A549 (cell line): ENCODE results near the gene ZNF436. TPM values are rescaled to one million over a fixed set of nuclear protein-coding genes. Genes with fewer than 3 reads are reported as not detected.
A peak's percentile ranks its signal among the peaks of the same experiment; 100 is the strongest.

Experiments used
- ATAC-seq, 2 experiments: fragments of 200-7000 bp in 1 of 2; fragments of >200 bp in 1 of 2; cut with Nextera tagmentation in 1 of 2; cut with Tn5 transposase in 1 of 2; 3 replicates each; pipeline versions ENCODE4 v1.8.0 to v1.9.1; 2018 to 2020; ENCODE audit warnings: mild to moderate bottlenecking in 1 of 2, moderate library complexity in 1 of 2
- CTCF ChIA-PET: fragments of 300-600 bp; sonication (Branson Sonifier 250); formaldehyde crosslinking; extraction: SDS; loops from one replicate; lab custom pipeline; 2021; ENCODE audit warnings: antibody characterized with exemption, inconsistent platforms; lab: Yijun Ruan, JAX
- POLR2A ChIA-PET: fragments of 350-600 bp; formaldehyde crosslinking; extraction: SDS; loops from one replicate; lab custom pipeline; 2021; ENCODE audit warnings: antibody characterized with exemption, inconsistent platforms; lab: Yijun Ruan, JAX
- DNase-seq, 2 experiments: peaks; one replicate each; pipeline versions ENCODE4 v3.0.0 to v3.0.0-alpha.2; 2011 to 2016; ENCODE audit warnings: low read depth in 1 of 2, low spot score in 1 of 2
- FAIRE-seq: peaks from 2 replicates; lab custom pipeline; 2011; peaks lifted over from hg19 to GRCh38; lab: Jason Lieb, UNC
- H3K27ac ChIP-seq, 2 experiments: fragments of >200 bp; sonication (Bioruptor Twin); formaldehyde crosslinking; 3 replicates each; pipeline ENCODE4 v1.5.1; 2016 to 2017
- H3K4me1 ChIP-seq: fragments of >200 bp; sonication (Bioruptor Twin); formaldehyde crosslinking; 3 replicates; pipeline ENCODE4 v1.6.1; 2016
- H3K4me2 ChIP-seq: fragments of >200 bp; sonication (Bioruptor Twin); formaldehyde crosslinking; 3 replicates; pipeline ENCODE4 v1.6.1; 2016
- H3K4me3 ChIP-seq: fragments of >200 bp; sonication (Bioruptor Twin); formaldehyde crosslinking; 3 replicates; pipeline ENCODE4 v1.5.1; 2016
- H3K9me3 ChIP-seq: fragments of >200 bp; sonication (Bioruptor Twin); formaldehyde crosslinking; 3 replicates; pipeline ENCODE4 v1.6.1; 2016
- BHLHE40 ChIP-seq: IDR thresholded peaks from 2 replicates; pipeline ENCODE4 v1.6.1; 2012; ENCODE audit warnings: low read depth, low read length, inconsistent platforms
- CBX8 ChIP-seq: fragments of 200-600 bp; sonication (generic); IDR thresholded peaks from 2 replicates; pipeline ENCODE4 v1.6.1; 2016
- CEBPB ChIP-seq, 2 experiments: fragments of >200 bp in 1 of 2; sonication (Bioruptor Twin) in 1 of 2; formaldehyde crosslinking in 1 of 2; IDR thresholded peaks; 2 replicates each; pipeline ENCODE4 v1.6.1; 2012 to 2016
- CHD2 ChIP-seq: fragments of 150-350 bp; IDR thresholded peaks from 2 replicates; pipeline ENCODE4 v1.6.1; 2014; ENCODE audit warnings: low read length; ENCODE audit not compliant: partially characterized antibody
- EHMT2 ChIP-seq: fragments of 200-600 bp; sonication (generic); IDR thresholded peaks from 2 replicates; pipeline ENCODE4 v1.6.1; 2016; ENCODE audit warnings: antibody characterized with exemption, low read depth, mild to moderate bottlenecking, moderate library complexity
- ESRRA ChIP-seq: fragments of 150-350 bp; IDR thresholded peaks from 2 replicates; pipeline ENCODE4 v1.6.1; 2014; ENCODE audit warnings: mild to moderate bottlenecking, low read length, borderline replicate concordance
- FOXS1 ChIP-seq: fragments of 250-450 bp; sonication (Bioruptor Pico); IDR thresholded peaks from 2 replicates; pipeline ENCODE4 v1.5.0; 2020; ENCODE audit warnings: mild to moderate bottlenecking, moderate library complexity
- HEYL ChIP-seq: fragments of 250-450 bp; sonication (Bioruptor Pico); IDR thresholded peaks from 2 replicates; pipeline ENCODE4 v1.8.0; 2021; ENCODE audit warnings: mild to moderate bottlenecking, moderate library complexity
- HOXB5 ChIP-seq: fragments of 250-450 bp; sonication (Bioruptor Pico); IDR thresholded peaks from 2 replicates; pipeline ENCODE4 v1.5.0; 2020; ENCODE audit warnings: mild to moderate bottlenecking, moderate library complexity
- JUN ChIP-seq, 2 experiments: fragments of >200 bp; sonication (Bioruptor Twin); formaldehyde crosslinking; IDR thresholded peaks; 2 replicates in 1 of 2; 3 replicates in 1 of 2; pipeline ENCODE4 v1.6.1; 2016 to 2017
- KDM5A ChIP-seq: fragments of 200-600 bp; sonication (generic); IDR thresholded peaks from 2 replicates; pipeline ENCODE4 v1.6.1; 2016; ENCODE audit warnings: antibody characterized with exemption, mild to moderate bottlenecking
- MAZ ChIP-seq: fragments of 150-350 bp; IDR thresholded peaks from 2 replicates; pipeline ENCODE4 v1.6.1; 2014; ENCODE audit warnings: antibody characterized with exemption, low read depth, low read length, borderline replicate concordance
- NPAS2 ChIP-seq: fragments of 250-450 bp; sonication (Bioruptor Pico); IDR thresholded peaks from 2 replicates; pipeline ENCODE4 v1.8.0; 2022; ENCODE audit warnings: mild to moderate bottlenecking, moderate library complexity, borderline replicate concordance
- NR3C1 ChIP-seq: fragments of >200 bp; sonication (Bioruptor Twin); formaldehyde crosslinking; IDR thresholded peaks from 3 replicates; pipeline ENCODE4 v1.6.1; 2017
- PHF8 ChIP-seq: fragments of 200-600 bp; sonication (generic); IDR thresholded peaks from 2 replicates; pipeline ENCODE4 v1.6.1; 2016; ENCODE audit warnings: low read depth, mild to moderate bottlenecking, antibody characterized with exemption, moderate library complexity, borderline replicate concordance
- RCOR1 ChIP-seq: fragments of 150-350 bp; IDR thresholded peaks from 2 replicates; pipeline ENCODE4 v1.6.1; 2014; ENCODE audit warnings: antibody characterized with exemption, low read length, low read depth
- ZC3H11A ChIP-seq: fragments of 450-650 bp; IDR thresholded peaks from 2 replicates; pipeline ENCODE4 v1.6.1; 2014; ENCODE audit warnings: antibody characterized with exemption, mild to moderate bottlenecking
- ZFP36 ChIP-seq: fragments of 450-650 bp; IDR thresholded peaks from 2 replicates; pipeline ENCODE4 v1.6.1; 2014; ENCODE audit warnings: borderline replicate concordance; ENCODE audit not compliant: partially characterized antibody
- WGBS: methylation state at CpG from one replicate; pipeline ENCODE4 v1.1.6; 2017; ENCODE audit errors: missing lambda C conversion rate; 5-methylcytosine and 5-hydroxymethylcytosine counted together
- polyA plus RNA-seq, 4 experiments: library from polyadenylated mRNA; depleted of rRNA in 3 of 4; stranded (reverse); fragments of >200 nt; fragmentation: RNase III in 1 of 4; extraction: RNeasy Plus Mini Kit Qiagen cat#74134 plus additional on column Dnase treatment in 1 of 4; gene quantifications; 2 replicates in 3 of 4; 3 replicates in 1 of 4; pipeline ENCODE4 v1.2.3, GENCODE V29; 2011 to 2017
- TF ChIP-seq, protein P1 (sequence below): fragments of 250-450 bp; sonication (Bioruptor Pico); IDR thresholded peaks from 2 replicates; pipeline ENCODE4 v1.5.0; 2021; ENCODE audit warnings: mild to moderate bottlenecking, moderate library complexity, borderline replicate concordance
- TF ChIP-seq, protein P2 (sequence below): IDR thresholded peaks from 2 replicates; pipeline ENCODE4 v1.6.1; 2012
- TF ChIP-seq, protein P3 (sequence below): IDR thresholded peaks from 2 replicates; pipeline ENCODE4 v1.6.1; 2012; ENCODE audit warnings: low read depth, borderline replicate concordance
- TF ChIP-seq, protein P4 (sequence below): fragments of 200-600 bp; sonication (generic); IDR thresholded peaks from 2 replicates; pipeline ENCODE4 v1.6.1; 2016; ENCODE audit warnings: antibody characterized with exemption, mild to moderate bottlenecking, moderate library complexity
- TF ChIP-seq, protein P5 (sequence below): IDR thresholded peaks from 2 replicates; pipeline ENCODE4 v1.6.1; 2012
- TF ChIP-seq, protein P6 (sequence below): fragments of 450-650 bp; IDR thresholded peaks from 2 replicates; pipeline ENCODE4 v1.6.1; 2014; ENCODE audit warnings: antibody characterized with exemption

Gene ZNF436
- polyA plus RNA-seq, 2 of the 4 experiments (the other 2 are of a cell fraction): 4.7 to 7.5 TPM

DNA sequence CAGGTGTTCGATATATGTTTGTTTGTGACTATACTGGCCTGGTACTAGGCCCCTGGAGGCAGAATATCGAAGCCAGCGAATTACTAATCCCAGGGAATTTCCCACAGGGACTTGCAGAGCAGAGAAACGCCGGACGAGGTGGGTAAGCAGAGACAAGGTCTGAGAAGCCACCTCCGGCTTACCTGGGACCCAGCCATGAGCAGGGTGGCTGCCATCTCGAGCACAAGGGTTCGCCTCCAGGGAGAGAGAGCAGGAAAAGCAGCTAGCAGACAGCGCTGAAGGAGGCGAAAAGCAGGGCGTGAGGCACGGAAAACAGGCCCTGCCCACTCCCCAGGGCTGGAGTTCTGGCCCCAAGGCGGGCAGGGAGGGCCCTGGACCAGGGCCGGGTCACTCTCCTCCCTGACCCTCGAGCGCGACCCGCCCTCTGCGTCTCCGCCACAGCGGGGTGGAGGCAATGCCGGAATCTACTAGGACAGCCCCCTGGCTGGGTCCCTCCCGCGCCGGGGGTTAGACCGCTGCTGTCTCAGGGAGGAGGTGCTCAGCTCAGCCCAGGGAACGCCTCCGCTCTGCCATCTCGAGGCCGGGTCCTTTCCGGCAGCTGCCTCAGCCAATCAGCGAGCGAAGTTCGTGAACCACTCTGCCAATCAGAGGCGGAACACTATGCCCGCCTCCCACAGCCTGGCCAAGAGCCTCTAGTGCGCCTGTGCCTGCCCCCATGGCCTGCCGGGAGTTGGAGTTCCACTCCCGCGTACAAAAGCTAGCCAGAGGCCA is 1.7 kb downstream of the ZNF436 start (continued):
- no peak for TF ChIP-seq JUN (IDR thresholded peaks at IDR 0.05)
- TF ChIP-seq, protein P1, sequence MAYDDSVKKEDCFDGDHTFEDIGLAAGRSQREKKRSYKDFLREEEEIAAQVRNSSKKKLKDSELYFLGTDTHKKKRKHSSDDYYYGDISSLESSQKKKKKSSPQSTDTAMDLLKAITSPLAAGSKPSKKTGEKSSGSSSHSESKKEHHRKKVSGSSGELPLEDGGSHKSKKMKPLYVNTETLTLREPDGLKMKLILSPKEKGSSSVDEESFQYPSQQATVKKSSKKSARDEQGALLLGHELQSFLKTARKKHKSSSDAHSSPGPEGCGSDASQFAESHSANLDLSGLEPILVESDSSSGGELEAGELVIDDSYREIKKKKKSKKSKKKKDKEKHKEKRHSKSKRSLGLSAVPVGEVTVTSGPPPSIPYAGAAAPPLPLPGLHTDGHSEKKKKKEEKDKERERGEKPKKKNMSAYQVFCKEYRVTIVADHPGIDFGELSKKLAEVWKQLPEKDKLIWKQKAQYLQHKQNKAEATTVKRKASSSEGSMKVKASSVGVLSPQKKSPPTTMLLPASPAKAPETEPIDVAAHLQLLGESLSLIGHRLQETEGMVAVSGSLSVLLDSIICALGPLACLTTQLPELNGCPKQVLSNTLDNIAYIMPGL (CRISPR knock-in tag): no peak
- TF ChIP-seq NR3C1: no peak
- no peak for TF ChIP-seq MAZ
- no peak for TF ChIP-seq ZC3H11A
- TF ChIP-seq ZFP36: no peak
- no peak for TF ChIP-seq CEBPB (IDR thresholded peaks at IDR 0.05)
- no peak for TF ChIP-seq NPAS2
- TF ChIP-seq BHLHE40: no peak
- TF ChIP-seq, protein P2, sequence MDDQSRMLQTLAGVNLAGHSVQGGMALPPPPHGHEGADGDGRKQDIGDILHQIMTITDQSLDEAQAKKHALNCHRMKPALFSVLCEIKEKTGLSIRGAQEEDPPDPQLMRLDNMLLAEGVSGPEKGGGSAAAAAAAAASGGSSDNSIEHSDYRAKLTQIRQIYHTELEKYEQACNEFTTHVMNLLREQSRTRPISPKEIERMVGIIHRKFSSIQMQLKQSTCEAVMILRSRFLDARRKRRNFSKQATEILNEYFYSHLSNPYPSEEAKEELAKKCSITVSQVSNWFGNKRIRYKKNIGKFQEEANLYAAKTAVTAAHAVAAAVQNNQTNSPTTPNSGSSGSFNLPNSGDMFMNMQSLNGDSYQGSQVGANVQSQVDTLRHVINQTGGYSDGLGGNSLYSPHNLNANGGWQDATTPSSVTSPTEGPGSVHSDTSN: peak; percentile 74
- peak; percentile 40; the same call in 1 of the 2 replicates for TF ChIP-seq PHF8
- TF ChIP-seq CHD2: no peak

DNA sequence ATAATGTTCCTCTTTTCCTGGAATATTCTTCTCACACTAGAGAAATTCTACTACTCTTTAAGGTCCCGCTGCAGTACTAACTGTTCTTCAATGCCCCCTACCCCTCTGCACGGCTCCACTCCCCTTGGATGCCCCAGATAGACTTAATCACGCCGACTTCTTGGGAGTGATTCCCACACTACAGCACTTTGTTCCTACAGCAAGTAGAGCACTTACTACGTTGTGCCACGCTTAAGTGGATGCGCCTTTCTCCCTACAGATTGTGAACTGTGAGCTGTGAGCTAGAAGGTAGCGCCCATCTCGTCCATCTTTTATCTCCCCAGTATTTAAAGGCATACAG is 2.2 kb downstream of the ZNF436 start:
- CTCF ChIA-PET: interaction anchor here (1.2 to 2.2 kb wide), 3 partner anchors 22 to 74 kb away, joined by 4 to 9 read pairs (median 9); partner anchors contain the start of gene HNRNPR
- 51% methylated on average over 9 of the region's 9 CpGs for WGBS
- Histone ChIP-seq H3K9me3 (peaks cover 44% of the 10 kb centered on the region), H3K4me3 (peak overlapping the region; percentile 87), H3K27ac (peak overlapping the region; percentile 98 to 99), H3K4me2 (peak overlapping the region; percentile 68), H3K4me1 (peaks cover 17% of the 10 kb centered on the region)
- POLR2A ChIA-PET: interaction anchor here (3.1 kb wide), 1 partner anchor 23 kb away, joined by 33 read pairs; the partner anchor contains the start of gene HNRNPR
- TF ChIP-seq, protein P3, sequence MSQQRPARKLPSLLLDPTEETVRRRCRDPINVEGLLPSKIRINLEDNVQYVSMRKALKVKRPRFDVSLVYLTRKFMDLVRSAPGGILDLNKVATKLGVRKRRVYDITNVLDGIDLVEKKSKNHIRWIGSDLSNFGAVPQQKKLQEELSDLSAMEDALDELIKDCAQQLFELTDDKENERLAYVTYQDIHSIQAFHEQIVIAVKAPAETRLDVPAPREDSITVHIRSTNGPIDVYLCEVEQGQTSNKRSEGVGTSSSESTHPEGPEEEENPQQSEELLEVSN: no peak
- TF ChIP-seq NR3C1 (no peak), CBX8 (no peak), KDM5A (no peak), MAZ (no peak), ESRRA (no peak), HEYL (no peak), EHMT2 (no peak), RCOR1 (no peak), HOXB5 (CRISPR knock-in tag) (no peak), BHLHE40 (no peak), FOXS1 (CRISPR knock-in tag) (no peak)
- TF ChIP-seq, protein P4, sequence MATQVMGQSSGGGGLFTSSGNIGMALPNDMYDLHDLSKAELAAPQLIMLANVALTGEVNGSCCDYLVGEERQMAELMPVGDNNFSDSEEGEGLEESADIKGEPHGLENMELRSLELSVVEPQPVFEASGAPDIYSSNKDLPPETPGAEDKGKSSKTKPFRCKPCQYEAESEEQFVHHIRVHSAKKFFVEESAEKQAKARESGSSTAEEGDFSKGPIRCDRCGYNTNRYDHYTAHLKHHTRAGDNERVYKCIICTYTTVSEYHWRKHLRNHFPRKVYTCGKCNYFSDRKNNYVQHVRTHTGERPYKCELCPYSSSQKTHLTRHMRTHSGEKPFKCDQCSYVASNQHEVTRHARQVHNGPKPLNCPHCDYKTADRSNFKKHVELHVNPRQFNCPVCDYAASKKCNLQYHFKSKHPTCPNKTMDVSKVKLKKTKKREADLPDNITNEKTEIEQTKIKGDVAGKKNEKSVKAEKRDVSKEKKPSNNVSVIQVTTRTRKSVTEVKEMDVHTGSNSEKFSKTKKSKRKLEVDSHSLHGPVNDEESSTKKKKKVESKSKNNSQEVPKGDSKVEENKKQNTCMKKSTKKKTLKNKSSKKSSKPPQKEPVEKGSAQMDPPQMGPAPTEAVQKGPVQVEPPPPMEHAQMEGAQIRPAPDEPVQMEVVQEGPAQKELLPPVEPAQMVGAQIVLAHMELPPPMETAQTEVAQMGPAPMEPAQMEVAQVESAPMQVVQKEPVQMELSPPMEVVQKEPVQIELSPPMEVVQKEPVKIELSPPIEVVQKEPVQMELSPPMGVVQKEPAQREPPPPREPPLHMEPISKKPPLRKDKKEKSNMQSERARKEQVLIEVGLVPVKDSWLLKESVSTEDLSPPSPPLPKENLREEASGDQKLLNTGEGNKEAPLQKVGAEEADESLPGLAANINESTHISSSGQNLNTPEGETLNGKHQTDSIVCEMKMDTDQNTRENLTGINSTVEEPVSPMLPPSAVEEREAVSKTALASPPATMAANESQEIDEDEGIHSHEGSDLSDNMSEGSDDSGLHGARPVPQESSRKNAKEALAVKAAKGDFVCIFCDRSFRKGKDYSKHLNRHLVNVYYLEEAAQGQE: no peak
- TF ChIP-seq, protein P2: no peak
- TF ChIP-seq, protein P5, sequence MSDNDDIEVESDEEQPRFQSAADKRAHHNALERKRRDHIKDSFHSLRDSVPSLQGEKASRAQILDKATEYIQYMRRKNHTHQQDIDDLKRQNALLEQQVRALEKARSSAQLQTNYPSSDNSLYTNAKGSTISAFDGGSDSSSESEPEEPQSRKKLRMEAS: no peak
- TF ChIP-seq, protein P6, sequence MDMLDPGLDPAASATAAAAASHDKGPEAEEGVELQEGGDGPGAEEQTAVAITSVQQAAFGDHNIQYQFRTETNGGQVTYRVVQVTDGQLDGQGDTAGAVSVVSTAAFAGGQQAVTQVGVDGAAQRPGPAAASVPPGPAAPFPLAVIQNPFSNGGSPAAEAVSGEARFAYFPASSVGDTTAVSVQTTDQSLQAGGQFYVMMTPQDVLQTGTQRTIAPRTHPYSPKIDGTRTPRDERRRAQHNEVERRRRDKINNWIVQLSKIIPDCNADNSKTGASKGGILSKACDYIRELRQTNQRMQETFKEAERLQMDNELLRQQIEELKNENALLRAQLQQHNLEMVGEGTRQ: no peak
- ATAC-seq (no peak), FAIRE-seq (no peak), DNase-seq (peak in 1 of 2 experiments; percentile 15)
